Activated CD4-positive, alpha-beta memory T cell treated with anti-CD3 and anti-CD28 coated beads for 36 hours (primary cell): Measurements from ENCODE around the gene DPP9. TPM values are rescaled to one million over a fixed set of nuclear protein-coding genes. Genes with fewer than 3 reads are reported as not detected.

Experiments
- CTCF ChIA-PET: fragments of 350-600 bp; sonication (Branson Sonifier 250); formaldehyde crosslinking; loops from one replicate; lab custom pipeline; 2021; ENCODE audit warnings: antibody characterized with exemption, inconsistent platforms; lab: Charles Lee
- POLR2A ChIA-PET: fragments of 350-600 bp; sonication (Branson Sonifier 250); formaldehyde crosslinking; loops from one replicate; lab custom pipeline; 2021; ENCODE audit warnings: antibody characterized with exemption; lab: Charles Lee
- DNase-seq: peaks from one replicate; pipeline ENCODE4 v3.0.0-alpha.2; 2020
- H3K27ac Mint-ChIP-seq: one replicate; pipeline ENCODE4 v1.8.0; 2021; ENCODE audit warnings: mixed read lengths
- H3K27me3 Mint-ChIP-seq: one replicate; pipeline ENCODE4 v1.8.0; 2021; ENCODE audit warnings: mixed read lengths
- H3K36me3 Mint-ChIP-seq: one replicate; pipeline ENCODE4 v1.8.0; 2021; ENCODE audit warnings: mixed read lengths
- H3K4me1 Mint-ChIP-seq: one replicate; pipeline ENCODE4 v1.8.0; 2021; ENCODE audit warnings: low read depth, mixed read lengths
- H3K4me3 Mint-ChIP-seq: one replicate; pipeline ENCODE4 v1.8.0; 2021; ENCODE audit warnings: mild to moderate bottlenecking, mixed read lengths
- H3K9me3 Mint-ChIP-seq: one replicate; pipeline ENCODE4 v1.8.0; 2021; ENCODE audit warnings: mixed read lengths
- intact Hi-C: fragments of 100-400 bp; cut with micrococcal nuclease; formaldehyde crosslinking; loops from one replicate; pipeline ENCODE4 v1.15.1; 2023
- total RNA-seq, 2 experiments: library from RNA; stranded (reverse); gene quantifications; one replicate each; pipeline ENCODE4 v1.2.3, GENCODE V29; 2021

DPP9 gene
- total RNA-seq, 2 experiments from 2014 or later = 54.8 to 57.5 TPM

- no peak for DNase-seq
These were observed 10.2 kb upstream of the DPP9 start for GRCh38 chr19:4733755-4734345.

GRCh38 chr19:4732680-4733114 lies 9.1 kb upstream of the DPP9 start:
- no peaks in the 10 kb centered on the region for H3K9me3 Mint-ChIP-seq
- POLR2A ChIA-PET = no interaction called here
- CTCF ChIA-PET = interaction anchor here (0.6 to 8.6 kb wide), 13 partner anchors 8 to 829 kb away, joined by 3 to 161 read pairs (median 4); partner anchors contain the start of genes FEM1A and TICAM1
- H3K4me3 Mint-ChIP-seq = peak overlapping the region; percentile 20
- no peaks in the 10 kb centered on the region for H3K36me3 Mint-ChIP-seq
- intact Hi-C loops = loop anchor here (1.0 kb wide), 2 partner anchors 59 to 72 kb away; partner anchors contain the start of gene FEM1A
- H3K4me1 Mint-ChIP-seq = peaks cover 4% of the 10 kb centered on the region
- peaks cover 4% of the 10 kb centered on the region for H3K27me3 Mint-ChIP-seq
- peak; percentile 70 for DNase-seq
- H3K27ac Mint-ChIP-seq = no peak overlapping the region

More at GRCh38 chr19:4733755-4734345, 10.2 kb upstream of the DPP9 start:
- no peak overlapping the region for H3K4me3 Mint-ChIP-seq
- peaks cover 5% of the 10 kb centered on the region for H3K27me3 Mint-ChIP-seq
- no peaks in the 10 kb centered on the region for H3K9me3 Mint-ChIP-seq
- intact Hi-C loops = no loop called here
- H3K36me3 Mint-ChIP-seq = no peaks in the 10 kb centered on the region
- no peak overlapping the region for H3K27ac Mint-ChIP-seq
- CTCF ChIA-PET = interaction anchor here (0.7 to 8.6 kb wide), 7 partner anchors 9 to 77 kb away, joined by 3 to 161 read pairs (median 3); partner anchors contain the start of gene FEM1A
- peaks cover 4% of the 10 kb centered on the region for H3K4me1 Mint-ChIP-seq
- POLR2A ChIA-PET = no interaction called here

GRCh38 chr19:4730740-4731171 lies 7.1 kb upstream of the DPP9 start:
- Mint-ChIP-seq H3K27ac (no peak overlapping the region), H3K9me3 (no peaks in the 10 kb centered on the region), H3K4me3 (no peak overlapping the region), H3K4me1 (peaks cover 4% of the 10 kb centered on the region), H3K36me3 (no peaks in the 10 kb centered on the region), H3K27me3 (peaks cover 4% of the 10 kb centered on the region)
- POLR2A ChIA-PET = no interaction called here
- CTCF ChIA-PET = interaction anchor here (0.6 to 8.6 kb wide), 7 partner anchors 13 to 78 kb away, joined by 3 to 161 read pairs (median 4); partner anchors contain the start of gene FEM1A
- DNase-seq = peak; percentile 78
- intact Hi-C loops = no loop called here

- Mint-ChIP-seq H3K4me1 (peaks cover 10% of the 10 kb centered on the region), H3K27ac (no peak overlapping the region), H3K9me3 (no peaks in the 10 kb centered on the region), H3K27me3 (peaks cover 8% of the 10 kb centered on the region), H3K36me3 (peaks cover 7% of the 10 kb centered on the region), H3K4me3 (no peak overlapping the region)
- intact Hi-C loops = no loop called here
- no peak for DNase-seq
- CTCF ChIA-PET = interaction anchor here (0.6 to 8.6 kb wide), 3 partner anchors 60 to 122 kb away, joined by 4 to 161 read pairs (median 4); partner anchors contain the start of gene FEM1A
- POLR2A ChIA-PET = interaction anchor here (1.3 kb wide), 1 partner anchor 62 kb away, joined by 4 read pairs; the partner anchor contains the start of gene FEM1A
These were observed 5.2 kb upstream of the DPP9 start for GRCh38 chr19:4728871-4729270.

- ChIA-PET POLR2A (no interaction called here), CTCF (interaction anchor here (0.6 to 2.3 kb wide), 3 partner anchors 10 to 68 kb away, joined by 3 to 10 read pairs (median 6); partner anchors contain the start of gene FEM1A)
- H3K4me1 Mint-ChIP-seq = peaks cover 28% of the 10 kb centered on the region
- intact Hi-C loops = loop anchor here (5.0 kb wide), 2 partner anchors 321 to 1069 kb away; partner anchors contain the start of genes CHAF1A, DUS3L and SH3GL1
- H3K27me3 Mint-ChIP-seq = peaks cover 5% of the 10 kb centered on the region
- peaks cover 17% of the 10 kb centered on the region for H3K36me3 Mint-ChIP-seq
- DNase-seq = peak; percentile 37
- H3K9me3 Mint-ChIP-seq = no peaks in the 10 kb centered on the region
- peak overlapping the region; percentile 84 for H3K4me3 Mint-ChIP-seq
- H3K27ac Mint-ChIP-seq = peak overlapping the region; percentile 83
These were observed 709 bp downstream of the DPP9 start for GRCh38 chr19:4722671-4723594.

GRCh38 chr19:4721196-4721595 lies 2.4 kb downstream of the DPP9 start:
- peaks cover 28% of the 10 kb centered on the region for H3K4me1 Mint-ChIP-seq
- intact Hi-C loops = loop anchor here (5.0 kb wide), 2 partner anchors 319 to 1071 kb away; partner anchors contain the start of genes CHAF1A, DUS3L and SH3GL1
- H3K4me3 Mint-ChIP-seq = peak overlapping the region; percentile 84
- H3K27ac Mint-ChIP-seq = no peak overlapping the region
- peaks cover 5% of the 10 kb centered on the region for H3K27me3 Mint-ChIP-seq
- H3K9me3 Mint-ChIP-seq = no peaks in the 10 kb centered on the region
- H3K36me3 Mint-ChIP-seq = peaks cover 17% of the 10 kb centered on the region
- ChIA-PET CTCF (interaction anchor here (1.0 to 2.3 kb wide), 2 partner anchors 12 to 89 kb away, joined by 3 to 10 read pairs; no protein-coding TSS in a partner anchor), POLR2A (no interaction called here)
- DNase-seq = no peak

- CTCF ChIA-PET = no interaction called here
These were observed 3.5 kb downstream of the DPP9 start for GRCh38 chr19:4720037-4720700.

GRCh38 chr19:4719499-4719866 lies 4.2 kb downstream of the DPP9 start:
- peaks cover 2% of the 10 kb centered on the region for H3K27me3 Mint-ChIP-seq
- no peak overlapping the region for H3K4me3 Mint-ChIP-seq
- DNase-seq = no peak
- CTCF ChIA-PET = no interaction called here
- peaks cover 17% of the 10 kb centered on the region for H3K36me3 Mint-ChIP-seq
- H3K9me3 Mint-ChIP-seq = no peaks in the 10 kb centered on the region
- intact Hi-C loops = no loop called here
- H3K27ac Mint-ChIP-seq = no peak overlapping the region
- POLR2A ChIA-PET = no interaction called here
- peaks cover 22% of the 10 kb centered on the region for H3K4me1 Mint-ChIP-seq

More at GRCh38 chr19:4720037-4720700, 3.5 kb downstream of the DPP9 start:
- H3K9me3 Mint-ChIP-seq = no peaks in the 10 kb centered on the region
- intact Hi-C loops = loop anchor here (5.0 kb wide), 2 partner anchors 318 to 1072 kb away; partner anchors contain the start of genes CHAF1A, DUS3L and SH3GL1
- H3K27ac Mint-ChIP-seq = no peak overlapping the region
- peaks cover 28% of the 10 kb centered on the region for H3K4me1 Mint-ChIP-seq
- H3K4me3 Mint-ChIP-seq = no peak overlapping the region
- no peak for DNase-seq
- peaks cover 17% of the 10 kb centered on the region for H3K36me3 Mint-ChIP-seq
- H3K27me3 Mint-ChIP-seq = peaks cover 5% of the 10 kb centered on the region
- POLR2A ChIA-PET = no interaction called here

- intact Hi-C loops = no loop called here
- ChIA-PET CTCF (interaction anchor here (0.5 to 1.1 kb wide), 4 partner anchors 13 to 92 kb away, joined by 3 to 4 read pairs (median 4); no protein-coding TSS in a partner anchor), POLR2A (no interaction called here)
- Mint-ChIP-seq H3K9me3 (no peaks in the 10 kb centered on the region), H3K4me1 (peaks cover 22% of the 10 kb centered on the region), H3K27ac (no peak overlapping the region), H3K36me3 (peaks cover 15% of the 10 kb centered on the region), H3K27me3 (no peaks in the 10 kb centered on the region), H3K4me3 (no peak overlapping the region)
- no peak for DNase-seq
These were observed 5.5 kb downstream of the DPP9 start for GRCh38 chr19:4717966-4718701.

GRCh38 chr19:4717191-4717965 lies 6.3 kb downstream of the DPP9 start:
- intact Hi-C loops = no loop called here
- Mint-ChIP-seq H3K36me3 (peaks cover 15% of the 10 kb centered on the region), H3K27ac (no peak overlapping the region), H3K4me1 (peaks cover 18% of the 10 kb centered on the region), H3K4me3 (no peak overlapping the region), H3K9me3 (no peaks in the 10 kb centered on the region), H3K27me3 (no peaks in the 10 kb centered on the region)
- ChIA-PET POLR2A (no interaction called here), CTCF (interaction anchor here (1.0 to 1.1 kb wide), 4 partner anchors 12 to 92 kb away, joined by 3 to 4 read pairs (median 3); no protein-coding TSS in a partner anchor)
- no peak for DNase-seq
